ENCODE measurements around the gene FIP1L1.
A peak's percentile ranks its signal among the peaks of the same experiment; 100 is the strongest.
"Not testable (repeated sequence)": the region's sequence is repeated elsewhere in the genome, so short reads cannot be mapped to it uniquely, and the experiment has no call there.

Gene FIP1L1

DNA sequence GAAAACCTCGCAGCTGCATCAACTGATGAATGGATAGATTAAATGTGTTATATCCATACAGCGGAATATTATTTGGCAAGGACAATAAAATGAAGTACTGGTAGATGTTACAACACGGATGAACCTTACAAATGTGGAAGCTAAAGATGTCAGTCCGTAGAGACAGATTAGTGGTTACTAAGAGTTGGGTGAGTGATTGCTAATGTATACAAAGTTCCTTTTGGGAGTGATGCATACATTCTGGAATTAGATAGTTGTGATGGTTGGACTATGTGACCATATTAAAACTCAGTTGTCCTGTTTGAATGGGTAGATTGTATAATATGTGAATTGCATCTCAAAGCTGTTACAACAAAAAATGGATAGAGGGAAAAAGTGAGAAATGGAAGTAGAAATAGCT, 2.8 kb downstream of the FIP1L1 start:
- DNase-seq, result peak; percentile 15

DNA sequence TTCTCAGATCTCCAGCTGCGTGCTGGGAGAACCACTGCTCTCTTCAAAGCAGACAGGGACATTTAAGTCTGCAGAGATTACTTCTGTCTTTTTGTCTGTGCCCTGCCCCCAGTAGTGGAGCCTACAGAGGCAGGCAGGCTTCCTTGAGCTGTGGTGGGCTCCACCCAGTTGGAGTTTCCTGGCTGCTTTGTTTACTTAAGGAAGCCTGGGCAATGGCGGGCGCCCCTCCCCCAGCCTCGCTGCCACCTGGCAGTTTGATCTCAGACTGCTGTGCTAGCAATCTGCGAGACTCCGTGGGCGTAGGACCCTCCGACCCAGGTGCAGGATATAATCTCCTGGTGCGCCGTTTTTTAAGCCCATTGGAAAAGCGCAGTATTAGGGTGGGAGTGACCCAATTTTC, 32.0 kb downstream of the FIP1L1 start:
- not testable (repeated sequence) for DNase-seq

DNA sequence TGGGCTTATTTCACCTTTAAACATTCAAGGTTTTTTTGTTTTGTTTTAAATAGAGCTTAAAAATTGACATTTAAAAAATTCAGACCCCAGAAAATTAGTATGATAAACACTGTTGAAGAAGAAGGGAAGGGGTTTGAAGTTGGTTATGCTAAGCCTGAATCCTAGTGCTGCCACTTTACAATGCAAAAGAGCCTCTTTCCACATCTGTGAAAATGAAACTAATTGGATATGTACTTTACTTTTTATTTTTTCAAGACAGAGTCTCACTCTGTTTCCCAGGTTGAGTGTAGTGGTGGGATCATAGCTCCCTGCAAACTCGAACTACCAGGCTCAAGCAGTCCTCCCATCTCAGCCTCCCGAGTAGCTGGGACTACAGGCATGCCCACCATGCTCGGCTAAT, 41.8 kb downstream of the FIP1L1 start:
- no peak for DNase-seq

DNA sequence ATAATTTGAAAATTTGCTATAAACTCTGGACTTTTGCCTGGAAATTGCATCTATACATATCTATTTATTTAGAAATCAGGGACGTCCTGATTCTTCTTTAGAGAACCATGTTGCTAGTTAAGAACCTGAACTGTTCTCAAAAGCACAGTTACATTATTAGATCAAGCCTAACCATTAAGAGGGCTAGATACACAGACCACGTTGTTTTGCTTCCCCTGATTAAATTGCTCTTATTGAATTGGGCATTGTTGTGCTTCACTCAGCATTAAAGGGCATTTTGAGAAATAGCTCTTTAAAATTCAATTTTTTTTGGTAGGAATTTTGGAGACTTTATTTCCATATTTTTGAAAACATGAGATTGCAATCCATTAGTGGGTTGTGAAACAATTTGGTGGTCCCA, 44.4 kb downstream of the FIP1L1 start:
- no peak for DNase-seq

DNA sequence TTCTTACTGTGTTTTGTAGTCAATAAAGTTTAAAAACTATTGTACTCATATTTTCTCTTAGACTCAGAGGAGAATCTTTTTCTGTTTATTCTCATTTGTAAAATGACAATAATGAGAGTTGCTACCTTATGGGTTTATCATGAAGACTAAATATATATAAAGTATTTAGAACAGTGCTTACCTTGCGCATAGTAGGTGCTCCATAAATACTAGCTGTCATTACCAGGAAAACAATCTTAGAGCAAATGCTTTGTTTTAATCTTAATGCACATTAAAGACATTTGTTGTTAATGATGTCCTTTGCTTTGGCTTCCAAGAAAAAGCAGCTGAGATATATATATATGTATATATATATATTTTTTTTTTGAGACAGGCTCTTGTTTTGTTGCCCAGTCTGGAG, 44.9 kb downstream of the FIP1L1 start:
- no peak for DNase-seq

DNA sequence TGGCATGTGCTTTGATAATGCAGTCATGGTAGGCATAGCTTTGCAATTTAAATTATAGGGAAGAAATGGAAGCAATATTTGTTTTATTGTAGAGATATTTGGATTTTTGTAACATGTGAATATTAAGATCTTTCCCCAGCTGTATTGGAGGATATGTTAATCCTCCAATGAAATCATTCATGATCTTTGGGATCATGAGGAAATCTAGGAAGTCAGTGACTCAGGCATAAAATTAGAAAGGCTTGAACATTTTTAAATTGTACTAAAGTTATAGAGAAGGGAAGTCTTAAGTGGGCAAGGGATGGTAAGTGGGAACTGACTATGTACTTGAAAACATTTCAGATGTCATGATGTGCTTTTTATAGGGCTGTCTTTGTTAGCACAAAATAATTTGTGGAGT, 46.8 kb downstream of the FIP1L1 start:
- DNase-seq, result no peak

DNA sequence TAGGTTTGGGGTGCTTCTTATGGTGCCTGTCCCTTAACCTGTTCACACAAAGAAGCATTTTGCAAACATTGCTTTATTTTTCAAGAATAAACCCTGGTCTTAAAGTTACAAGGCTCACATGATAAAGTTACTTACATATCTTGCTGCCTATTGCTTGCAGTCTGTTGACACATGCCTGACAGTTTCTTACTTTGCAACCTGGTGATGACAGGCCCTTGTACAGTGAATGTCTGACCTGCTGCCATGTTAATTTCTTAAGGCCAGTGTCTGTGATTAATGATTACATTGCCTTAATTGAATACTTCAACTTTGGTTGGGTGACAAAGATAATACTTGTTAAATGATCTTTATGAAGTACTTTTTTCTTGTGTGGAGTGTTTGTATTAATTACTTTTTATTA, 49.9 kb downstream of the FIP1L1 start:
- DNase-seq, result no peak

DNA sequence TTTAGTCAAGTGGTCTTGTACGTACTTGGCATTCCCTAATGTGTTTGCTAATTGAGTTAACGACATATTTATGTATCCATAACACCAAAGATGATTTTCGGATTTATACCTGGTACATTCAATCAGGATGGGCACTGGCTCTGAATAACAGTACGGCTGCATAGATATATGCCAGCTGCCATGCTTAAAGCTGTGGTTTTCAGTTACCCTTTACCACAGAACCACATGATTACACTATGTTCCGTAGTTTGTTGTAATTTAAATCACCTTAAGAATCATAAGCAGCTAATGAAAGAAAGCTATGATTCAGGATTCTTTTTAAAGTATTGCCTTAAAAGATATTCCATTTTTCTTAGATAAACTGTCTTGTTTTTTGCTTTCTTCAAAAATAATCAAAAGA, 53.6 kb downstream of the FIP1L1 start:
- no peak for DNase-seq

DNA sequence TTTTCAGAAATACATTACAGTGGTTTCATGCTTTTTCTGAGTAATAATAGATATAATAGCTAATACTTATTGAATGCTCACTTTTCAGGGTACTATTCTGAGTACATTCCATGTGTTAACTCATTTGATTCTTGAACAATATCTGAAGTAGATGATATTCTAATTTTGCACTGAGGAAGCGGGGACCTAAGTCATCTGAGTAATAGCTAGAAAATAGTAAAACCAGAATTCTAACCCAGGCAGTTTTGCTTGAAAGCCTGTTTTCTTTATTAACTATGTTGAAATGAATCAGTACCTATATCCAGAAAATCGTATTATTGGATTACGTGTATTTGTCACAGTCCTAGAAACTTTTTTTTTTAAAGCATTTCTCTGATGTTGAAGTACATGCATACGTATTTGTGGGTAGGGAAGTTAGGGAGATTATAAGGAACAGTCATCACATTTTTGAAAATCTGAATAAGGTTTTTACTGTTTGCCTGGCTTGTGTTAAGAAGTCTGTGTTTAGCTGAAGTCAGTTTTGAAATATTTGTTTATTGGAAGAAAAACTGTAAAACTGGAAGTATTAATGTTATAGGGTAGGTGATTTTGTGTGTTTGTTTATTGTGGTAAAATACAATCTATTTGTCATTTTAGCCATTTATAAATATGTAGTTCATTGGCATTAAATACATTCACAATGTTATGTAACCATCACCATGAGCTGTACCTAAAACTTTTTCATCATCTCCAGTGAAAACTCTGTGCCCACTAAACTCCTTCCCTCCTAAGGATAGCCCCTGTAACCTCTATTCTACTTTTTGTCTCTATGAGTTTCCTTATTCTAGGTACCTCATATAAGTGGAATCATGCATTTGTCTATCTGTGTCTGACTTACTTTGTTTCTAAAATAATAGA, 55.3 kb downstream of the FIP1L1 start:
- DNase-seq, result no peak

DNA sequence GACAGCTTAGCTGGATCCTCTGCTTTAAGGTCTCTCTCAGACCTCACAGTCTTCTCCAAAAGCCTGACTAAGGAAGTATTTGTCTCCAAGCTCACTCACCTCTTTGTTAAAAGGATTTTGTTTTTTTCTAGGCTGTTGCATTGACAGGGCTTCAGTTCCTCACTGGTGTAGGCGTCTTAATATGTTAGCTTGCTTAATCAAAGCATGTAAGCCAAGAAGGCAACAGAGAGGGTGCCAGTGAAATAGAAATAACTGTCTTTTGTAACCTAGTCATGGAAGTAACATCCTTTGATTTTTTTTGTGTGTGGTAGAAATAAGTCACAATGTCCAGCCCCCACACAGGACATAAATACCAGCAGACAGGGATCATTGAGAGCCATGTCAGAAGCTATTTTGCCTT, 58.8 kb downstream of the FIP1L1 start:
- no peak for DNase-seq

DNA sequence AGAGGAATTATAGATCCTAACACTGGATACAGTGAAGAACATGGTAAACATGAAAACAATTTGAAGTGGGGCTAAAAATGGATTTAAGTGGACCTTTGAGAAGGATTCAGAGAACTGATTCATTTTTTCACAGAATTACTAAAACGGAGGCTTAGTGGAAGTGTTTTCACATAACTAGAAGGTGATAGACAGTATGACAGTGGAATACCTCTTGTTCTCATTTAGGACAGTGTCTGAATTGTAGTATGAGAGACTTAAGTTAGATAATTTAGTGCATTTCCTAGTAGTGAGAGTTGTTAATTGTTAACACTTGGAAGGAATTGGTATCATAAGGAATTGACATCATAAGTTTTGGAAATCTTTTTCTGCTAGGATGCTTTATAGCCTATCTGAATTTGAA, 64.1 kb downstream of the FIP1L1 start:
- no peak for DNase-seq

DNA sequence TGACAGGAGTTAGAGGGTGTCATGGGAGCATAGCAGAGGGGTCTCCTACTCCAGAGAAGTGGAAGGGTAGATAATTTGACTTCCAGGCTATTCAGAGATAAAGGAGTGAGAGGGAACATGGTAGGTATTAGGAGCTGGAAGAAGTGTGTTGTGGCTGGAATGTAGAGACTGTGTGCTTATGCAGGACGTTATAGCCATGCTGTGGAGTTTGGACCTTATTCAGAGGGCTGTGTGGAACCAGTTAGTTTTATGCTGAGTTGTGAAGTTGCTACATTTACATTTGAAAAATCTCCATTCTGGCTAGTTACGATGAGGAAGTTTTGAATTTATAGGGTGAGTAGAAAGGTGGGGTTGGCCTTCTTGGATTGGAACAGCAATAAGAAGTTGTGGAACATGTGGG, 67.5 kb downstream of the FIP1L1 start:
- DNase-seq, result no peak

DNA sequence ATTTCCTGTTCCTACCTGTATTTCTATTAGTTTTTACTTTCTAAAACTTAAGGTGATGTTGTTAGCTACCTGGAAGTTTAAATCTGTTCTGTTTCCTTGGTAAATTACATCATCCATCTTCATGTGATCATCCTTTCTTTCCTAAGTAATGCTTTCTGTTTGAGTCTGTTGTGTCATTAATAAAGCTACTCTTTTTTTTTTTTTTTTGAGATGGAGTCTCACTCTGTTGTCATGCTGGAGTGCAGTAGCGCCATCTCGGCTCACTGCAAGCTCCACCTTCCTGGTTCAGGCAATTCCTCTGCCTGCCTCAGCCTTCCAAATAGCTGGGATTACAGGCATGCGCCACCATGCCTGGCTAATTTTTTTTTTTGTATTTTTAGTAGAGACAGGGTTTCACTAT, 73.3 kb downstream of the FIP1L1 start:
- peak; percentile 2 for DNase-seq

DNA sequence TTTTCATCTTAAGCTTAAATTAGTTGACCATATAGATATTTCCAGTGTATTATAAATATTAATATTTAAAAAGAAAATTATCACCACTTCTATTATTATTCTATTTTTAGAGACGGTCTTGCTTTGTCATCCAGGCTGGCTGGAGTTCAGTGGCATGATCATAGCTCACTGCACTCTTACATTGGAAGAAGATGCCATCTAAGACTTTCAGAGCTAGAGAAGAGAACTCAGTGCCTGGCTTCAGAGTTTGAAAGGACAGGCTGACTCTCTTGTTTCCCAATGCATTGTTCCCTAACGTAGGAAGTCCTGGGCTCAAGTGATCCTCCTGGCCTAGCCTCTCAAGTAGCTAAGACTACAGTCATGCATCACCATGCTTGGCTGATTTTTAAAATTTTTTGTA, 75.9 kb downstream of the FIP1L1 start:
- DNase-seq, result no peak

DNA sequence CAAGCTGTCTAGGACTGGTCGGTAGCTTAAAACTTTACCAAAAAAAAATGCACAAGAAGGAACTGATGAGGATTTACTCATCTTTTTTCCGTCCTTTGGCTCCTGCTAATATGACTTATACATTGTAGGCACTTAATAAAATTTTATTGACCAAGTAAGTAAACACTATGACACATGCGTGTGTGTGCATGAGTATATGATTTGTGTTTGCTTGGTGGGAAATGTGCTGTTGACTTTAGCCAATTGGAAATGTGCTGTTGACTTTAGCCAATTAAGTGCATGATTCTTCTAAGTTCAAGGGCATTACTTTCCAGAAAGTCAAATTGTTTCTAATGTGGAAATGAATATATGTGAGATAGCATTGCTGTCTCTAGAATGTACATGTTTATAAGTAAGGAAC, 78.3 kb downstream of the FIP1L1 start:
- no peak for DNase-seq

DNA sequence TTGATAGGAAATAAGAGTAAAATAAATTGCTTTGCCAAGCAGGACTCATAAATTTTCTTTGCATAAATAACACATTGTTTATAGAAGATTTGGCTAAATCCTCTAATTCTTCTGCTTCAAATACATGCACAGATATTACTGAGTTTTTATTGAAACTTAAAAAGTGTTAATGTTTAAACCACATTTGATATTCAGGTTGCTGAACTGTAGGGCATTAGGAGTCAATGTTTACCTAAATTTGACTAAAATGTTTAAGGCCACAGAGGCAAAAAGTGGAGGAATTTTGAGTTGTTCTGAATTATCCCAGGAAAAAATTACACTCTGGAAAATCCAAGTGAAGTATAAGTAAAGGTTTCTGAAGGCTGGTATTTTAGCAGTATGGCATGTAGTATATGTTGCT, 78.7 kb downstream of the FIP1L1 start:
- DNase-seq, result no peak

DNA sequence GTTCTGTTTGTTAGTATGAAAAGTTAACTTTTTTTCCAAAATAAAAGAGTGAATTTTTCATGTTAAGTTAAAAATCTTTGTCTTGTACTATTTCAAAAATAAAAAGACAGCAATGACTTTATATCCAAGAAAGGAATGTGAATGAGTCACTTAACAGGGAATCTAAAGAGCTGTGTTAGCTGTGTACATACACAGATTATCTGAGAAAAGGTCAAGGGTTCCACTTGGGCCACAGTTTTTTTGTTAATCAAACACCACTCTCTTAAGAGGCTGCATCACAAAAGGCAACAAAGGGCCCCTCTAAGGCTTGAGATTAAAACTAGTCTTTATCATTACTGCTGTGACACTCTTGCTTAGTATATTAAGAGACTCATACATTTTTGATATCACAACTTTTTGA, 82.1 kb downstream of the FIP1L1 start:
- peak; percentile 64 for DNase-seq

DNA sequence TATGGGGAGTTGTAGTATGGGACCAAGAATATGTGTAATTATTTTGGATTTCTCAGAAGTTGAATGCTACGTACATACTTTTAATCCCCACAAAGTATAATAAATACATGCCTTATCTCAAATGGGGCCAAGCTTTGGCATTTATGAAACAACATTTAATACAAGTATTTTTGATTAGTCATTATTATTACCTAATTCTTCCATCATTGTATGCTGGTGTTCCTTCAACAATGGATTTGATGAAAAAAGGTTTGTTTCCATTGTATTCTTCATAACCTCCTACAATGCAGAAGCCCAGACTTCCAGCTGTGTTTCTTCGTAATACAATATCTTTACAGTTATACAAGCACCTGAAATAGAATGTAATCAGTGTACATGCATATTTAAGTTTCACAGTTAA, 83.8 kb downstream of the FIP1L1 start:
- DNase-seq, result no peak

DNA sequence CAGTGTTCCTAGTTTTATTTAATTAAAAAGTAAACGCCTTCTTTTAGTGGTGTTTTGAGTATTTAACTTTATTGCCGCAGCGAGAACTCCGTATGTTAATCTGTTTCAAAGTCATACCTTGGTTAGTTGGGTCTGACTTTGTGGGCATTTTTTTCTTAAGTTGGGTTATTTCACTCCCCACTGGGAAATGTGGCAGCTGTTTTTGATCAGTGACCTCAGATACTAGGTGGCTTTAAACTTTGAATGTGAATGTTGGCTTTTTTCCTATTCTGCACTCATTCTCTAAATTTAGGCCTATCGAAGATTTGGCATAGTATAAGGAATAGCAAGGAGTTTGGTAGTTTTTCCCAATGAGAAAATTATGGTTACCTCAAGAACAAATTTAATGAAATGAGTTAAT, 85.9 kb downstream of the FIP1L1 start:
- no peak for DNase-seq

DNA sequence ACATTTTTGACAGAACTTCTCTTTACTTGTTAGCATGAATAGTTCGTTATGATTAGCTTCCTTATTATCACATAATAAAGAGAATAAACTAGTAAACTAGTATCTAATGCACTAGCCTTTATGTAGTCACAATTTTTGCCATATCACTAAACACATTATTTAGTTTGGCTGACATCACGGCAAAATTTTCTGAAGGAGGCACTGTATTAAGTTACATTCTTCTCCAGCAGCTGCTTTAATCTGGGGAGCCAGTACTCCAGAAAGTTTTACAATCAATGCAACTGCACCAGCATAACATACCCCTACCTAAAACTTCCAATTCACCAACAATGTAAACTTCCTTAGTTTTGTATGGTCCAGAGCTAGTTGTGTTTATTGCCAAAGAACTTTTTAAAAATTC, 87.8 kb downstream of the FIP1L1 start:
- no peak for DNase-seq

DNA sequence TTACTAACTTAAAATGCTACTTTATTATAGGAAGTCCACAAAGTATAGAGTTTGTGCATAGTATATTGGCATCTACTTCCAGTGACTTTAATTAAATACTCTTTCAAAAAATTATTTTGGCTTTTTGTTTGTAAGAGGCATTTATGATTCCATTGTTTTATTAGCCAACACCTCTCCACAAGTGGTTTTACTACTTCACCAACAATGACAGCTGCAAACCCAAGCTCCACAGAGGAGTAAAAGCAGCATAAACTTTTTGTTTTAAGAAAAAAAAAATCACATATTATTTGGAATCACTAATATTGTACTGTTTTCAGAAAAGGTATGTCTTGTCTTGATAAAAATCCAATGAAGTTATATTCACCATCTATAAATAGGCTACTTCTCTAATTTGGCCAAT, 88.5 kb downstream of the FIP1L1 start:
- DNase-seq, result no peak

DNA sequence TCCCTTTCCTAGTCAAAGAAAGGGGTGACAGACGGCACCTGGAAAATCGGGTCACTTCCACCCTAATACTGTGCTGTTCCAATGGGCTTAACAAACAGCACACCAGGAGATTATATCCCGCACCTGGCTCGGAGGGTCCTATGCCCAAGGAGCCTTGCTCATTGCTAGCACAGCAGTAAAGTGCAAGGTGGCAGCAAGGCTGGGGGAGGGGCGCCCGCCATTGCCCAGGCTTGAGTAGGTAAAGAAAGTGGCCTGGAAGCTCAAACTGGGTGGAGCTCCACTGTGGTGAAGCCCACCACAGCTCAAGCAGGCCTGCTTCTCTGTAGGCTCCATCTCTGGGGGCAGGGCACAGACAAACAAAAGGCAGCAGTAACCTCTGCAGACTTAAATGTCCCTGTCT, 89.1 kb downstream of the FIP1L1 start:
- not testable (repeated sequence) for DNase-seq

DNA sequence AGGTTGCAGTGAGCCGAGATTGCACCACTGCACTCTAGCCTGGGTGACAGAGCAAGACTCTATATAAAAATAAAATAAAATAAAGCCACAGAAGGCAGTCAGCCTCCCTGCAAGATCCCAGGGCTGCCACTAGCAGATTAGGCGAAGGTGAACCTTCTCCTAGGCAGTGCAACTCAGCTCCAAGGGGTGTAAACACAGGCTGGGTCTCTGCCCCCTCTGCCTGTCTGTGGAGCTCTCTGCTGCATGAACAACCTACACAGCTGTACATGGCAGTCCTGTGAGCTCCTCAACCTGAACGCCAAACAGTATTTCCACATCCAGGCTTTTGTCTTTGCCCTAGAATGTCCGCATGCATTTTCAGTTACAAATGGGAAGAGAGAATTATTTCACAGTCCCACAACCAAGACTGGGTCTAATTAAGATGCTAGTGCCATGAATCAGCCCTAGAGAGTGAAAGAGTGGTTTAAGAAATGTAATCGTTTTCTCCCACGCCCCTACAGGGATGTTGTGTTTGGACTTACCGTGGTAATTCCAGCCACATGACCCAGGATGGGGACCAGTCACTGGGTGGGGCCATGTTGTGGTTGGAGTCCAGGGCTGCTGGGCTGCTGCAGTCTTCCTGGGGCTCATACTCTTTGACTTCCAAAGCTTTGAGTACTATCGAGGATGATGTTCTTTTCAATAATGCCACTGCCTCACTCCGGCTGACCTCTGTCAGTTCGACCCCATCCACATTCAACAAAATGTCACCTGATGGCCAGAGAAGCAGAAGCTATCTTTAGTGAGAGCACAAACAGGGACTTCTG, 99.0 kb downstream of the FIP1L1 start:
- peak; percentile 96 for DNase-seq

DNA sequence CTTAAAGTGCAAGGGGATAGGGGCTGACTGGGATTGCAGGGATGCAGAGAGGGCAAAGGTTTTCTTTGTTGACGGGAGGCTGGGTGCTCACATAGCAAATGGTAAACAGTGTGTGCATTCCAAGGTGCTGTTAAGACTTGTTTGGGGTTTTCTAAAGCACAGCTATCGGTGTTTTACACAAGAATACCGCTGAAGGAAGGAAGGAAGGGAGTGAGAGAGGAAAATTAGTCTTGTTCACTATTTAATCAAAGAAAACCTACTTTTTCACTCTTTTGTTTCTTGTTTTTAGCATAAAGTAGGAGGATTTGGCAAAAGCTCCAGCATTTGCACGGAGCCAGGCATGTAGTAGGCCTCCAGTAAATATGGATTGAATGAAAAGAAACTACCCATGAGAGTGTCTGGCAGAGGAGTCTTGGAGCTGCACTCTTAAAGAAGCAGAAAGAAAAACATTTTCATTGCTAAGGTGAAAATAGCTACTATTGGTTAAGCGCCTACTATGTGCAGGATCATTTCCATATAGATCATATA, 99.7 kb downstream of the FIP1L1 start:
- no peak for DNase-seq
